HepG2 (cell line): ENCODE results near the gene GRB7. TPM values are rescaled to one million over a fixed set of nuclear protein-coding genes. Genes with fewer than 3 reads are reported as not detected.
A peak's percentile ranks its signal among the peaks of the same experiment; 100 is the strongest.

ENCODE experiments used
- ATAD3A ChIP-seq: sonication (generic); formaldehyde crosslinking; IDR thresholded peaks from 2 replicates; pipeline ENCODE4 v1.4.0; 2020; ENCODE audit warnings: missing genetic modification reagents
- CCAR2 ChIP-seq: fragments of 200-400 bp; formaldehyde crosslinking; optimal IDR thresholded peaks from 2 replicates; pipeline ENCODE3; 2018; ENCODE audit warnings: low read depth, mild to moderate bottlenecking, low read length, moderate library complexity
- DMTF1 ChIP-seq: sonication (generic); formaldehyde crosslinking; IDR thresholded peaks from 2 replicates; pipeline ENCODE4 v1.4.0; 2020; ENCODE audit warnings: mild to moderate bottlenecking, missing genetic modification reagents
- GTF3A ChIP-seq: sonication (generic); formaldehyde crosslinking; conservative IDR thresholded peaks from 2 replicates; pipeline ENCODE4 v1.4.0; 2020; ENCODE audit warnings: mild to moderate bottlenecking, missing genetic modification reagents
- PHF5A ChIP-seq: IDR thresholded peaks from one replicate; pipeline ENCODE4 v1.6.1; 2018; ENCODE audit warnings: low read depth, missing genetic modification reagents; ENCODE audit not compliant: unreplicated experiment
- SCMH1 ChIP-seq: sonication (generic); formaldehyde crosslinking; IDR thresholded peaks from 2 replicates; pipeline ENCODE4 v1.9.0; 2021; ENCODE audit warnings: missing genetic modification reagents, mild to moderate bottlenecking, borderline replicate concordance
- STAT6 ChIP-seq: sonication (generic); formaldehyde crosslinking; IDR thresholded peaks from 2 replicates; pipeline ENCODE4 v1.4.0; 2020; ENCODE audit warnings: missing genetic modification reagents, mild to moderate bottlenecking, borderline replicate concordance
- TAF1 ChIP-seq: sonication (generic); formaldehyde crosslinking; IDR thresholded peaks from 2 replicates; pipeline ENCODE4 v1.4.0; 2020; ENCODE audit warnings: missing genetic modification reagents
- ZNF18 ChIP-seq: sonication (generic); formaldehyde crosslinking; IDR thresholded peaks from 2 replicates; pipeline ENCODE4 v1.8.0; 2022; ENCODE audit warnings: mild to moderate bottlenecking, missing genetic modification reagents; ENCODE audit not compliant: insufficient replicate concordance
- ZNF180 ChIP-seq: sonication (generic); formaldehyde crosslinking; IDR thresholded peaks from 2 replicates; pipeline ENCODE4 v1.4.0; 2020; ENCODE audit warnings: low read depth, missing genetic modification reagents, borderline replicate concordance
- ZNF235 ChIP-seq: sonication (generic); formaldehyde crosslinking; IDR thresholded peaks from 2 replicates; pipeline ENCODE4 v1.8.1; 2023; ENCODE audit warnings: mild to moderate bottlenecking, missing genetic modification reagents, borderline replicate concordance
- ZNF292 ChIP-seq: sonication (generic); formaldehyde crosslinking; IDR thresholded peaks from 2 replicates; pipeline ENCODE4 v1.8.1; 2022; ENCODE audit warnings: mild to moderate bottlenecking, low read depth, missing genetic modification reagents, borderline replicate concordance
- ZNF331 ChIP-seq: sonication (generic); formaldehyde crosslinking; IDR thresholded peaks from 2 replicates; pipeline ENCODE4 v1.4.0; 2020; ENCODE audit warnings: missing genetic modification reagents
- ZNF335 ChIP-seq: sonication (generic); formaldehyde crosslinking; IDR thresholded peaks from 2 replicates; pipeline ENCODE4 v1.4.0; 2020; ENCODE audit warnings: missing genetic modification reagents
- ZNF33A ChIP-seq: sonication (generic); formaldehyde crosslinking; IDR thresholded peaks from 2 replicates; pipeline ENCODE4 v1.5.1; 2020; ENCODE audit warnings: missing genetic modification reagents, mild to moderate bottlenecking, moderate library complexity, borderline replicate concordance
- ZNF383 ChIP-seq: sonication (generic); formaldehyde crosslinking; IDR thresholded peaks from 2 replicates; pipeline ENCODE4 v1.4.0; 2020; ENCODE audit warnings: missing genetic modification reagents, mild to moderate bottlenecking, borderline replicate concordance
- ZNF557 ChIP-seq: sonication (generic); formaldehyde crosslinking; IDR thresholded peaks from 2 replicates; pipeline ENCODE4 v1.4.0; 2020; ENCODE audit warnings: missing genetic modification reagents
- ZNF567 ChIP-seq: sonication (generic); formaldehyde crosslinking; IDR thresholded peaks from 2 replicates; pipeline ENCODE4 v1.8.1; 2023; ENCODE audit warnings: mild to moderate bottlenecking, missing genetic modification reagents, borderline replicate concordance
- ZNF773 ChIP-seq: sonication (generic); formaldehyde crosslinking; IDR thresholded peaks from 2 replicates; pipeline ENCODE4 v1.4.0; 2020; ENCODE audit warnings: missing genetic modification reagents, borderline replicate concordance
- ZNF790 ChIP-seq: sonication (generic); formaldehyde crosslinking; IDR thresholded peaks from 2 replicates; pipeline ENCODE4 v1.8.0; 2022; ENCODE audit warnings: missing genetic modification reagents, mild to moderate bottlenecking, borderline replicate concordance
- ZSCAN30 ChIP-seq: sonication (generic); formaldehyde crosslinking; IDR thresholded peaks from 2 replicates; pipeline ENCODE4 v1.5.0; 2020; ENCODE audit warnings: mild to moderate bottlenecking, missing genetic modification reagents
- polyA plus RNA-seq, 8 experiments: library from polyadenylated mRNA; depleted of rRNA in 3 of 8; stranded (reverse) in 7 of 8; unstranded in 1 of 8; fragments of >200 nt; fragmentation: Illumina TruSeq in 4 of 8; extraction: Trizol in 4 of 8; gene quantifications; 2 replicates each; pipeline versions ENCODE4 v1.2.1 to v1.2.3, GENCODE V29; 2011 to 2016; ENCODE audit warnings: low read depth in 4 of 8, missing spikeins in 1 of 8, mixed read lengths in 1 of 8; ENCODE audit not compliant: insufficient read depth in 1 of 8
- total RNA-seq, 5 experiments: library from RNA; depleted of rRNA; stranded (reverse); fragments of >200 nt; fragmentation: Illumina TruSeq; extraction: Trizol; gene quantifications; 2 replicates each; pipeline ENCODE4 v1.2.3, GENCODE V29; 2016; ENCODE audit warnings: low read depth in 1 of 5
- TF ChIP-seq, protein P1 (sequence below): sonication (generic); formaldehyde crosslinking; IDR thresholded peaks from 2 replicates; pipeline ENCODE4 v1.8.0; 2022; ENCODE audit warnings: missing genetic modification reagents, low read depth, mild to moderate bottlenecking, borderline replicate concordance

The GRB7 gene
- total and polyA plus RNA-seq, 2 of the 13 experiments (the other 11 are each of a cell fraction or from before 2014, with no cell fraction given): 60.2 to 77.7 TPM

DNA sequence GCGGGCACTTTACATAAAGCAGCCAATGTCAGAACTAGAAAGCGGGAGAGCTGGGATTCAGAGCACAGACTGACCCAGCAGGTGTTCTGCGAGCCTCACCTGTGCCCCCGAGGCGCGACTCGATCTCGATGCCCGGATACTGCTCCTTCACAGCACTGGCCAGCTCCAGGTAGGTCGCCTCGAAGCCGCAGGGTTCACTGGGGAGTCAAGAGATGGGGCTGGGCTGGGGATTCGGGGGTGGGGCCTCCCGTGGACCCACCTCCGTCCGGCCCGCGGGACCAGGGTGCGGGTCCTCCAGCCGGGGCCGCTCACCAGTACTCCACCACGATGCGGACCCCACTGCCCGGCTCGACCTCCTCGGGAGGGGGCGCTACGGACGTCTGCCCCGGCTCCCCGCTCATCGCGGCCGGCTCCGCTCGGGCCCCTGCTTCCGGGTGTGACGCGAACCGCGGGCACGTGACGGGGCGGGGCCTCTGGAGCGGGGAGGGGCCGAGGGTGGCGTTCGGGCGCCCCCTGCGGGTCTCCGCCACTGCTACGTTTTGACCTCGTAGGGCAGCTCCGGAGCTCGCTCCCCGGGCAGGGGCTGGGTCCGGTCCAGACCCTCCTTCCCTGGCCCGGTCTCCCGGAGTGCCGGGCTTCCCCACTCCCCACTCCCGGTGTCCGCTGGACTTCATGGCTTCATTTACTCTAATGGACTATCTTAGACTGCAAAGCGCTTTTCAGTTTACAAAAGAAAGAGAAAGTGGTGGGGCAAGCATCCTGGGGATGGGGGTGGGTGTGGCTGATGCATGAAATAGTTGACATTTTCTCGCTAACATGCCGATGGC is 7.4 kb upstream of the GRB7 start, which contains the start of gene MIEN1 (continued):
- TF ChIP-seq STAT6 (CRISPR knock-in tag): peak; percentile 82; the same call in 1 of the 2 replicates
- TF ChIP-seq ZNF18 (CRISPR knock-in tag): peak; percentile 82
- no peak for TF ChIP-seq ZNF235
- no peak for TF ChIP-seq ZNF557 (CRISPR knock-in tag)
- TF ChIP-seq ZNF383 (CRISPR knock-in tag): no peak
- no peak for TF ChIP-seq DMTF1 (CRISPR knock-in tag)
- TF ChIP-seq GTF3A: peak; percentile 75; the same call in 1 of the 2 replicates
- TF ChIP-seq CCAR2: no peak
- no peak for TF ChIP-seq ZNF292 (CRISPR knock-in tag)
- peak; percentile 74; the same call in 1 of the 2 replicates for TF ChIP-seq ZNF790
- no peak for TF ChIP-seq PHF5A (CRISPR knock-in tag)
- TF ChIP-seq ZSCAN30: no peak
- TF ChIP-seq TAF1: peak; percentile 80
- TF ChIP-seq SCMH1 (CRISPR knock-in tag): no peak
- no peak for TF ChIP-seq ZNF773 (CRISPR knock-in tag)
- 0 out of 2 replicates have a peak, but pooled peaks have one; percentile 81 for TF ChIP-seq ZNF33A (CRISPR knock-in tag)
- TF ChIP-seq ATAD3A (CRISPR knock-in tag): no peak
- TF ChIP-seq ZNF567 (CRISPR knock-in tag): peak; percentile 51; the same call in 1 of the 2 replicates
- no peak for TF ChIP-seq ZNF180 (CRISPR knock-in tag)
- TF ChIP-seq, protein P1, sequence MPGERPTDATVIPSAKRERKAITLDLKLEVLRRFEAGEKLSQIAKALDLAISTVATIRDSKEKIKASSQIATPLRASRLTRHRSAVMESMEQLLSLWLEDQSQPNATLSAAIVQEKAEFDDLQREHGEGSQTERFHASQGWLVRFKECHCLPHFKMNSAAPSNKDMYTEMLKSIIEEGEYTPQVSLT: no peak
- peak; percentile 76 for TF ChIP-seq ZNF331 (CRISPR knock-in tag)
- no peak for TF ChIP-seq ZNF335 (CRISPR knock-in tag)
